ENCODE results near the gene DACT2. TPM values are rescaled to one million over a fixed set of nuclear protein-coding genes. Genes with fewer than 3 reads are reported as not detected.

DACT2 gene
- polyA plus RNA-seq, 2 donors, result 0.83 to 1.2 TPM

DNA sequence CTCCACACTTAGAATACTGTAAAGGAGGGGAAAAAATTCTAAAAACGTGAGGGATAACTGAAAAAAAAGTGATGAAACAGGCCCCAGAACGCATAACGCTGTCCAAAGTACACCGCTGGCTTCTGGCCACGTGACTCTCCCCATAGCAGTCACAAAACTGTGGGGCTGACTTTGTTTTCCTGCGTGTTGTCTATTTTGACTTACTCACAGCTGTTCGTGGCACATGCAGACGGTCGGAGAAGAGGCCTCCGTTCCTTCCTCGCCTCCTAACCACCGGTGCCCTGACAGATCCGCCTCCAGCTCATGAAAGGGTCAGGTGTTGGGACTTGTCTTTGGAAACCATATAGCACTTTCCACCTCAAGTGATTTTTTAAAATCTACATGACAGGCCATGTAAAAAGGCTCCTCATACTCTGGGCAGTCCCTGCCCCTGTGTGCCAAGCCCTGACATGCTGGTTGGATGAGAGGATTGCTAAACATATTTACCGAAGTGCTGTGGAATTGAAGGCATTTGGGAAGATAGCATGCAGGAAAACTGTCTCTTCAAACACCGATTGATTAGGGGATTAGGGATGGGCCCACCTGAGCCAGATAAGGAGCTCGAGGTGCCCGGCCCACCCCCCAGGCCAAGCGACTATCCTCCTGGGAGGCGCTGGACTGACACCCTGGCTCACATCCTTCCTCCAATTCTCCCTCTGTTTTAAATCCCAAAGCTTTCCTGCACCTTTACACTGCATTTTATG, 54.8 kb downstream of the DACT2 start:
- peaks cover 0 to 2% of the 10 kb centered on the region in 2 donors for H3K4me1 ChIP-seq (ENCODE audit: control insufficient read depth in 2 of 2, insufficient read depth in 2 of 2, low read length in 1 of 2)
- WGBS, 2 donors, result 39 to 41% methylated on average over 19 of the region's 19 CpGs
- H3K27ac ChIP-seq (ENCODE audit: low read depth in 2 of 2, low read length in 1 of 2), result no peak overlapping the region
- no peaks in the 10 kb centered on the region for H3K36me3 ChIP-seq (ENCODE audit: control insufficient read depth in 2 of 2, insufficient read depth in 2 of 2, low read length in 1 of 2)
- H3K9me3 ChIP-seq (ENCODE audit: control insufficient read depth in 2 of 2, insufficient read depth in 1 of 2, low read depth in 1 of 2, low read length in 1 of 2), result no peaks in the 10 kb centered on the region
- no peaks in the 10 kb centered on the region for H3K27me3 ChIP-seq (ENCODE audit: control insufficient read depth in 1 of 2, insufficient read depth in 2 of 2, low read length in 2 of 2)
- H3K4me3 ChIP-seq (ENCODE audit: low read depth in 1 of 2, low read length in 2 of 2), result no peak overlapping the region

DNA sequence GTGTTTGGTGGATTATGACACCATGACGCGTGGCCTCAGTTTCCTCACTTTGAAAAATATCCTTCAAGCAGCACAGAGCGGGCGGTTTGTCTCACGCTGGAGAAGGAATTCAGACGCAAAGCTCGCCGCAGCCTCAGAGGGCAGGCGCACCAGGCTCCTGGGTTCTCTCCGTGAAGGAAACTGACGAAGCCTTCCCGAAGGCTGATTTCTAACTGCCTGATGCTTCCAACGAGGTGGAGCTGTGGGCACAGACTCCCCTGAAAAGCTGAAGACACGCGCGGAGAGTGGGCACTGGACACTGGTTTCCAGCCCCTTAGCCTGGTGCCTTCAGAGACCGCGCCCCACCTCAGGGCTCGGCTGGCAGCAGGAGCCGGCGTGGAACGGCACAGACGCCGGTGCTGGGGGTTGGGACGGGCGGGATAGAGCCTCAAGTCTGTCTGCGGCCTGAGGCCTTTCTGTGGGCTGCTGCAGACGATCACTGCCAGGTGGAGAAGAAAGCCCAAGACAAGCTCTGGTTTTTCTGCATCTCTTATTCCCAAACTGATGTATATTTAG, 56.1 kb downstream of the DACT2 start:
- Histone ChIP-seq H3K9me3 (ENCODE audit: control insufficient read depth in 2 of 2, insufficient read depth in 1 of 2, low read depth in 1 of 2, low read length in 1 of 2) (no peaks in the 10 kb centered on the region), H3K4me1 (ENCODE audit: control insufficient read depth in 2 of 2, insufficient read depth in 2 of 2, low read length in 1 of 2) (peaks cover 0 to 2% of the 10 kb centered on the region in 2 donors)
- WGBS, 2 donors, result 83 to 92% methylated on average over 28 of the region's 28 CpGs

DNA sequence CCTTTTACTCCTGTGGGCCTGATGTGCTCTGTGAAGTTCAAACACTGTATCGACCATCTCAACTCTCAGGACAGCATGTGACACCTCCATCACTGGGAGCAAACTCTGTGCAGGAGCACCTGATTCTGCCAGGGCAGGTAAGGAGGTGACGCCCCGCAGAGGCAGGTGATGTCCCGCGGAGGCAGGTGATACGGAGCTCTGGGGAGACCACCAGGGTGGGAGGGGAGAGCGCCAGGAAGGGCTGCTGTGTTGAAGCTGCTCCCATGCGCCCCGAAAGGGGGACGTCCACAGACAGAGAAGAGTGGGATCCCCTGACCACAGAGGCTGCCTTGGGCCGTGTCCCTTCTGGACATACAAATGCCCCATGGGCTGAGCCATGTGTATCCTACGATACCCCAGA, 58.3 kb downstream of the DACT2 start:
- Histone ChIP-seq H3K4me1 (ENCODE audit: control insufficient read depth in 2 of 2, insufficient read depth in 2 of 2, low read length in 1 of 2) (peaks cover 0 to 2% of the 10 kb centered on the region in 2 donors), H3K36me3 (ENCODE audit: control insufficient read depth in 2 of 2, insufficient read depth in 2 of 2, low read length in 1 of 2) (no peaks in the 10 kb centered on the region), H3K27me3 (ENCODE audit: control insufficient read depth in 1 of 2, insufficient read depth in 2 of 2, low read length in 2 of 2) (no peaks in the 10 kb centered on the region), H3K27ac (ENCODE audit: low read depth in 2 of 2, low read length in 1 of 2) (no peak overlapping the region), H3K4me3 (ENCODE audit: low read depth in 1 of 2, low read length in 2 of 2) (no peak overlapping the region), H3K9me3 (ENCODE audit: control insufficient read depth in 2 of 2, insufficient read depth in 1 of 2, low read depth in 1 of 2, low read length in 1 of 2) (no peaks in the 10 kb centered on the region)
- WGBS, 2 donors, result 90 to 92% methylated on average over 12 of the region's 12 CpGs

More for the DNA sequence above, 56.1 kb downstream of the DACT2 start:
- H3K27me3 ChIP-seq (ENCODE audit: control insufficient read depth in 1 of 2, insufficient read depth in 2 of 2, low read length in 2 of 2), result no peaks in the 10 kb centered on the region
- no peak overlapping the region for H3K27ac ChIP-seq (ENCODE audit: low read depth in 2 of 2, low read length in 1 of 2)
- H3K36me3 ChIP-seq (ENCODE audit: control insufficient read depth in 2 of 2, insufficient read depth in 2 of 2, low read length in 1 of 2), result no peaks in the 10 kb centered on the region
- no peak overlapping the region for H3K4me3 ChIP-seq (ENCODE audit: low read depth in 1 of 2, low read length in 2 of 2)

- peaks cover 0 to 2% of the 10 kb centered on the region in 2 donors for H3K4me1 ChIP-seq (ENCODE audit: control insufficient read depth in 2 of 2, insufficient read depth in 2 of 2, low read length in 1 of 2)
- H3K27me3 ChIP-seq (ENCODE audit: control insufficient read depth in 1 of 2, insufficient read depth in 2 of 2, low read length in 2 of 2), result no peaks in the 10 kb centered on the region
- no peak overlapping the region for H3K27ac ChIP-seq (ENCODE audit: low read depth in 2 of 2, low read length in 1 of 2)
- no peaks in the 10 kb centered on the region for H3K9me3 ChIP-seq (ENCODE audit: control insufficient read depth in 2 of 2, insufficient read depth in 1 of 2, low read depth in 1 of 2, low read length in 1 of 2)
- 84 to 90% methylated on average over 24 of the region's 24 CpGs for WGBS, 2 donors
- no peaks in the 10 kb centered on the region for H3K36me3 ChIP-seq (ENCODE audit: control insufficient read depth in 2 of 2, insufficient read depth in 2 of 2, low read length in 1 of 2)
- H3K4me3 ChIP-seq (ENCODE audit: low read depth in 1 of 2, low read length in 2 of 2), result no peak overlapping the region
These were observed 59.1 kb downstream of the DACT2 start for GRCh38 chr6:168260420-168260987.

DNA sequence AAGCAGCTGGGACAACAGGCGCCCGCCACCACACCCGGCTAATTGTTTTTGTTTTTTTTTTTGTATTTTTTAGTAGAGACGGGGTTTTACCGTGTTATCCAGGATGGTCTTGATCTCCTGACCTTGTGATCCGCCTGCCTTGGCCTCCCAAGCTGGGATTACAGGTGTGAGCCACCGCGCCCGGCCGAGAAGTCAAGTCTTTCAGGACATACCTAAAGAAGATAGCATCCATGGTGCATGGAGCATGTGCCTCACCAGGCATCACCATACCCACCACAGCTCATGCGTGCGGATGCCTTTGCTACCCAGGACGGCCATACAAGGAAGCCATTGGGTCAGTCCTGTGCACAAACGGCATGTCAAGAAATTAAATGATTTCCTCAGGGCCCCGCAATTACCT, 60.8 kb downstream of the DACT2 start:
- no peak overlapping the region for H3K4me3 ChIP-seq (ENCODE audit: low read depth in 1 of 2, low read length in 2 of 2)

DNA sequence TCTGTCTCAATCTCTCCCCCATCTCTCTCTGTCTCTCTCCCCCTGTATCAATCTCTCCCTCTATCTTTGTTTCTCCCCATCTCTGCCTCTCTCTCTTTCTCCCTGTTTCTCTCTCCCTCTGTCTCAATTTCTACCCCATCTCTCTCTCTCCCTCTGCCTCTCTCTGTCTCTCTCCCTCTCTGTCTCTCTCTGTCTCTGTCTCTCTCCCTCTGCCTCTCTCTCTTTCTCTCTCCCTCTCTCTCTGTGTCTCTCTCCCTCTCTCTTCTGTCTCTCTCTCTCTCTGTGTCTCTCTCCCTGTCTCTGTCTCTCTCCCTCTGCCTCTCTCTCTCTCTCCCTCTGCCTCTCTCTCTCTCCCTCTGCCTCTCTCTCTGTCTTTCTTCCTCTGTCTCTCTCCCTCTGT, 62.6 kb downstream of the DACT2 start:
- Histone ChIP-seq H3K9me3 (ENCODE audit: control insufficient read depth in 2 of 2, insufficient read depth in 1 of 2, low read depth in 1 of 2, low read length in 1 of 2) (no peaks in the 10 kb centered on the region), H3K4me3 (ENCODE audit: low read depth in 1 of 2, low read length in 2 of 2) (no peak overlapping the region), H3K27me3 (ENCODE audit: control insufficient read depth in 1 of 2, insufficient read depth in 2 of 2, low read length in 2 of 2) (no peaks in the 10 kb centered on the region), H3K36me3 (ENCODE audit: control insufficient read depth in 2 of 2, insufficient read depth in 2 of 2, low read length in 1 of 2) (no peaks in the 10 kb centered on the region), H3K4me1 (ENCODE audit: control insufficient read depth in 2 of 2, insufficient read depth in 2 of 2, low read length in 1 of 2) (no peaks in the 10 kb centered on the region), H3K27ac (ENCODE audit: low read depth in 2 of 2, low read length in 1 of 2) (no peak overlapping the region)

More for the DNA sequence above, 60.8 kb downstream of the DACT2 start:
- no peaks in the 10 kb centered on the region for H3K9me3 ChIP-seq (ENCODE audit: control insufficient read depth in 2 of 2, insufficient read depth in 1 of 2, low read depth in 1 of 2, low read length in 1 of 2)
- no peaks in the 10 kb centered on the region for H3K27me3 ChIP-seq (ENCODE audit: control insufficient read depth in 1 of 2, insufficient read depth in 2 of 2, low read length in 2 of 2)
- no peak overlapping the region for H3K27ac ChIP-seq (ENCODE audit: low read depth in 2 of 2, low read length in 1 of 2)
- 94 to 95% methylated on average over 15 of the region's 15 CpGs for WGBS, 2 donors
- peaks cover 0 to 2% of the 10 kb centered on the region in 2 donors for H3K4me1 ChIP-seq (ENCODE audit: control insufficient read depth in 2 of 2, insufficient read depth in 2 of 2, low read length in 1 of 2)
- H3K36me3 ChIP-seq (ENCODE audit: control insufficient read depth in 2 of 2, insufficient read depth in 2 of 2, low read length in 1 of 2), result no peaks in the 10 kb centered on the region

Other genes with a start within 250 kb of the DACT2 start
- gene FRMD1, start 240.6 kb downstream of the DACT2 start, polyA plus RNA-seq, result under 1 TPM; 0.02 TPM
- gene SMOC2, start 121.4 kb upstream of the DACT2 start, polyA plus RNA-seq, result 10 to 100 TPM in 1 of 2 donors, 1 to 10 TPM in 1; 4.6 to 14.4 TPM

Data from esophagus (tissue), 2 donors.